ENCODE results near the gene TFF2. TPM values are rescaled to one million over a fixed set of nuclear protein-coding genes. Genes with fewer than 3 reads are reported as not detected.

Gene TFF2
- total RNA-seq, 1 experiment from 2014 or later = not detected

DNA sequence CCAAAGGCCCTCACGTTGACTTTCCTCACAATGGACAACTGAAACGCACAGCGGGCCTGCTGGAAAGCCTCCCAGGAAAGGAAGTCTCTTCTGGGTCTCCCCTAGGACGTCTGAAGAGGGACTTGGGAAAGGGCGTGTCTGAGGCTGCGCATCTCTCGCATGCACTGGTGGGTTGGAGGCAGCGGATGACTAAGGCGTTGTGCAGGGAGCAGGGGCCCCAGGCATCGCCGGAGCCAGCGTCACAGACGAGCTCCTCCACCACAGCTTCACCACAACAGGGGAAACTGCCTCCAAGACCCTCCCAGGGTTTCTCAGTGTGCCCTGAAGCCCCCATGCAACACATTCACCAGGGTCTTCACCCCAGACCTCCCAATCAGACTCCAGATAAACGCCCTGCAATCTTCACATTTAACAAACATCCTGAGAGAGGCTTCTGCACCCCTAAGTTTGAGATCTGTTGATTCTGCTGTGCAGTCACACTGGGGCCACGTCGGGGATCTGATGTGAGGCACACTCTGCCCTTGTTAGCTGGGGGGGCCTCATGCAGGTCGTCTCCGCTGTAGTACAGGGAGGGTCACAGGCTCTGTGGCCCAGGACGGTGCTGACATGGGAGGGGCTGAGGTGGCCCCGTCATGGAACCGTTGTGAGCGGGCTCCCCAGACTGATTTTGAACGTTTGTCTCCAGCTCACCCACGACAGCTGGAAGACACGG is 22.6 kb upstream of the TFF2 start:
- DNase-seq (ENCODE audit: low read depth, low spot score) = no peak
- in situ Hi-C loops (cut with HindIII; ENCODE audit: low pct_unique_long_range_greater_than_20kb, low sequenced_read_pairs) = no loop called here

DNA sequence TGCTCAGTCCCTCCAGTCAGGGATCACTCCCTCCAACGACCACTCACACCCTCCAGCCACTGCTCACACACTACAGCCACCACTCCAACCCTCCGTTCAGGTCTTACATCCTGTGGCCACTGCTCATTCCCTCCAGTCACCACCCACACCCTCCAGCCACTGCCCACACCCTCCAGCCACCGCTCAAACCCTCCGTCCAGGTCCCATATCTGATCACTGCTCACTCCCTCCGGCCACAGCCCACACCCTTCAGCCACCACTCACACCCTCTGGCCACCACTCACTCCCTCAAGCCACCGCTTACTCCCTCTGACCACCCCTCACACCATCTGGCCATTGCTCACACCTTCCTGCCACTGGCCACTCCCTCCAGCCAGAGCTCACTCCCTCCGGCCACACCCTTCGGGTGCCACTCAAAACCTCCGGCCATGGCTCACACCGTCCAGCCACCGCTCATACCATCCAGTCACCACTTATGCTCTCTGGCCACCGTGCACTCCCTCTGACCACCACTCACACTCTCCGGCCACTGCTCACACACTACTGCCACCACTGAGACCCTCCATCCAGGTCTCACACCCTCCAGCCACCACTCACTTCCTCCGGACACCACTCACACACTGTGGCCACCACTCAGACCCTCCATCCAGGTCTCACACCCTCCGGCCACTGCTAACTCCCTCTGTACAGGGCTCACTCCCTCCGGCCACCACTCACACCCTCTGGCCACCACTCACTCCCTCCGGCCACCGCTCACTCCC is 20.3 kb upstream of the TFF2 start:
- no peak for DNase-seq (ENCODE audit: low read depth, low spot score)
- in situ Hi-C loops (cut with HindIII; ENCODE audit: low pct_unique_long_range_greater_than_20kb, low sequenced_read_pairs) = no loop called here

DNA sequence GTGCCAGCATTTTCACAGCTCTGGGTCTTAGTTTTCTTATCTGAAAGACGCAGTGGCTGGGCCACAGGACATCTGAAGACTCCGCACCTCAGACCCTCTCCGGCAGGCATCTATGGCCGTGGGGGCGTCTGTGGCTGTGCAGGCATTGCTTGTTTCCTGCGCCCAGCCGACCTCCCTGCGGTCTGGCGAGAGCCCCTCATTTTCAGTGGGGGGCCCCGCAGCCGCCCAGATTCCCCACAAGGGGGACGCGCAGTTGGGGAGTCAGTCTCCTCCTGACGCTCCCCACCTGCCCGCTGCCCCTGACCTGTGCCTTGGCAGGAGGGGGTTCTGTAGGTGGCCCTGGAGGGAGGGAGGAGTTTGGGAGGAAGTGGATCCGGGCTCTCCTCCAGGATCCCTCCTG is 19.0 kb upstream of the TFF2 start:
- in situ Hi-C loops (cut with HindIII; ENCODE audit: low pct_unique_long_range_greater_than_20kb, low sequenced_read_pairs) = no loop called here

DNA sequence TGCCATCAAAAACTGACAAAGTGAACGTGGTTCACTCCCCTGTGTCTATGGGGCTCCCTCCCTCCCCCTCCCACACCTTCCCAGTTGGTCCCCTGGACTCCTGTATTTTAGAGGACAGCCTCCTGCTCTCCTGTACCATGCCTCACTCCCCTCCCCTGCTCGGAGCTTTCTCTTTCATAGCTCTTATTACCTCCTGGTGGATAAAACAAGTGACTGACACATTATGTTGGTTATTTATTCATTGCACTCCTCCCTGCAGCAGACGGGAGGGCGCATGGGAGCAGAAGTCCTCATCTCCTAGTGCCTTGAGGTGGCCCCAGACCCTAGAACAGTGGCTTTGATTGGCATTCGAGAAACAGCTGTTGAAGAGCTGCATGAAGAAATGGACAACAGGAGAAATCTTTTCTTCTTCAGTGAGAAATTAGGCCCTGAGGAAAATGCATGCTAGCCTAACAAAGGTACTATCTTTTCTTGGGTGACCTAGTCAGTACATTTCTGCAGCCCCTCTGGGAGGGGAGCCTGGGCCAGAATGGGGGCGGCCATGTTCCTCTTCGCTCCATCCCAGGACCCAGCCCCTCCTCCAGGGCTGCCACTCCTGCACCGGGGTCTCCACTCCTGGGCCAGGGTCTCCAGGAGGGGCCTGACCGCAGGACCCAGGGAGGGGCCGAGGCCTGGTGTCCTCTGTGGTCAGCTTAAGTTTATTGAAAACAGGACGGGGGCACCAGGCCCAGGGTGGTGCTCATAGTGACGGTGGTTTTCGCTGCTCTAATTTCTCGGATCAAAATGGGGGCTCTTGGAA is 16.8 kb upstream of the TFF2 start:
- no peak for DNase-seq (ENCODE audit: low read depth, low spot score)
- in situ Hi-C loops (cut with HindIII; ENCODE audit: low pct_unique_long_range_greater_than_20kb, low sequenced_read_pairs) = no loop called here

More for the DNA sequence above, 19.0 kb upstream of the TFF2 start:
- no peak for DNase-seq (ENCODE audit: low read depth, low spot score)

DNA sequence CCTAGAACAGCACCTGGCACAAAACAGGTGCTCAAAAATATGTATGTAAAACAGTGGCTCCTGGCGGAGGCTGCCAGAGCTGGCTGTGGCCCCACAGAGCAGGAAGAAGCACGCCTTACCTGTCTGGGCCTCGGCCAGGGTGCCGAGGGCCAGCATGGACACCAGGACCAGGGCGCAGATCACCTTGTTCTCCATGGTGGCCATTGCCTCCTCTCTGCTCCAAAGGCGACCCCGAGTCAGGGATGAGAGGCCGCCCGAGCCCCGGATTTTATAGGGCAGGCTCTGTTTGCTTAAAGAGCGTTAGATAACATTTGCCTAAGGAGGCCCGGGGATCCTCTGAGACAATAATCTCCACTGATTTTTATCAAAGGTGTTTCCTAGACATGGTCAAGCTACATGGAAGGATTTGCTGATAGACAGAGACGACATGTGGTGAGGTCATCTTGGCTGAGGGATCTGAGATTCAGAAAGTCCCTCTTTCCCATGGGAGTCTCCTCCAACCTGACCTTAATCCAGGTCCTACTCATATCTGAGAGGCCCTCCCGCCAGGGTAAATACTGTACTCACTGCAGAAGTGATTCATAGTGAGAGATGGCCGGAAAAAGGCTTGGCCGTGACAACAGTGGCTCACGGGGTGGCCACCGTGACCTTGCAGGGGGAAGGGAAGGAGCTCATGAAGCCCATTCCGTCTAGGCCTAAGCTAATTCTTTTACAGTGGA is 15.7 kb upstream of the TFF2 start, which contains the start of gene TFF1:
TFF1 (minus strand) TSS at position 244 of the 719 bp plus-strand sequence; CDS start at position 204, 40 bp downstream.
- DNase-seq (ENCODE audit: low read depth, low spot score) = no peak
- in situ Hi-C loops (cut with HindIII; ENCODE audit: low pct_unique_long_range_greater_than_20kb, low sequenced_read_pairs) = no loop called here

DNA sequence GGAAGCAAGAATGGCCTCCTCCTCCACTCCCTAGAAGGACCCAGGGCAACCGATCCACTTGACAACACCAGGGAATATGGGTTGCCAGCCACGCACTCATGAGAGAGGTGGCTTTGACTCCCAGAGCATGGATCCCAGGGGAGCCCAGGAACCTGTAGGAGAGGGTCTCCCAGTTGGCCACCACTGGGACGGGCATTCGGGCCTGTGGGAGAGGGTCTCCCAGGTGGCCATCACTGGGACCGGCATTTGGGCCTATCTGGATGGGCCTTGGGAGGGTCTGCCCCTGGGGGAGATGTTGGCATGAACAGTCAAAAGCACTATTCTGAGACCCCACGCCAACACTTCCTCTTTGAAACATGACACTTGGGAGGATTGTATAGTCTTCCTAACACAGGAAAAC is 15.0 kb upstream of the TFF2 start:
- in situ Hi-C loops (cut with HindIII; ENCODE audit: low pct_unique_long_range_greater_than_20kb, low sequenced_read_pairs) = no loop called here
- DNase-seq (ENCODE audit: low read depth, low spot score) = no peak

DNA sequence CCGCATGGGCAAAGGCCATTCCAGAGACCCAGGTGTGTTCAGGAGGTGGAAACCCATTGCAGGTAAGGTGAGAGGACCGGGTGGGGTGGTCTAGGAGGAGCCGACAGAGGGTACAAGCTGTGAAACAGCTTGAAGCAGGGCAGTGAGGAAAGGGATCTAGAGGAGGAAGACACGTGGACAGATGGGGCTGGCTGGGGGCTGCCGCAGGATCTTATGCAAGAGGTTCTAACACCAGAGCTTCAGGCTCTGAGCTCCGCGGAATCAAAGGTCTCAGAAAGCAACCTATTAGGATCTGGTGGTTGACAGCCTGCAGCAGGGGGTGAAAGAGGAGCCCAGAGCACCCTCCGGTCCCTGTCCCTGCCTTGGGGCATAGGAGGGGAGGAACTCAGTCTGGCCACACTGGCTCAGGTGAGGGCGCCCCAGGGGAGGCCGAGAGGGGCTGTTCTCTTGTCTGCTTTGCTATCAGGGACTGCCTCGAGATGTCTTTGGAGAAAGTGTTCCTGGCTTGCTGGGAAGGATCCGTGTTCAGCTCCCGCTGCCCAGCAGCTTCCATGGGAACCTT is 13.6 kb upstream of the TFF2 start:
- in situ Hi-C loops (cut with HindIII; ENCODE audit: low pct_unique_long_range_greater_than_20kb, low sequenced_read_pairs) = no loop called here
- DNase-seq (ENCODE audit: low read depth, low spot score) = no peak

DNA sequence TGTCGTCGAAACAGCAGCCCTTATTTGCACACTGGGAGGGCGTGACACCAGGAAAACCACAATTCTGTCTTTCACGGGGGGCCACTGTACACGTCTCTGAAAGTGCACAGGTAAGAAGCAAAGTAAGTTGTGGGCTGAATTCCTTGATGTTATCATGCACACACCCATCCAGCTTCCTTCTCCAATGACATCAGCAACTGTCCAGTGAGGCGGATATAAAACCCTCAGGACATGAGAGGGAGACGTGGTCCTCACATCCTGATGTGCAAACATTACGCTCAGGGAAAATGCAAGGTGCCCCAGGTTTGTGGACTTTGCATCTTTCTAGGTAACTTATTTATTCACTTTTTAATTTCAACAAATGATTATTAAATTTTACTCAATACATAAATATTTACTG is 12.5 kb upstream of the TFF2 start:
- DNase-seq (ENCODE audit: low read depth, low spot score) = no peak
- in situ Hi-C loops (cut with HindIII; ENCODE audit: low pct_unique_long_range_greater_than_20kb, low sequenced_read_pairs) = no loop called here

DNA sequence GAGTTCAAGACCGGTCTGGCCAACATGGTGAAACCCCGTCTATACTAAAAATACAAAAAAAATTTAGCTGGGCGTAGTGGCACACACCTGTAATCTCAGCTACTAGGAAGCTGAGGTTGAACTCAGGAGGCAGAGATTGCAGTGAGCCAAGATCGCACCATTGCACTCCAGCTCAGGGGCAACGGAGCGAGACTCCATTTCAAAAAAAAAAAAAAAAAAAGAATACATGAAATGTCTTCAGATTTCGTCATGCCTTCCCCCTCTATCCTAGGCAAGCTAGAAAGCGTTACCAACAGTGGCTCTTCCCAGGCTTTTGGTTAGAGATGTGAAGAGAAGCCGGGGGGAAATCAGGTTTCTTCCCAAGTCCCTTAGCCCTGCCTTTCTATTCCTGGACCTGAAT is 11.9 kb upstream of the TFF2 start:
- no peak for DNase-seq (ENCODE audit: low read depth, low spot score)
- in situ Hi-C loops (cut with HindIII; ENCODE audit: low pct_unique_long_range_greater_than_20kb, low sequenced_read_pairs) = no loop called here

DNA sequence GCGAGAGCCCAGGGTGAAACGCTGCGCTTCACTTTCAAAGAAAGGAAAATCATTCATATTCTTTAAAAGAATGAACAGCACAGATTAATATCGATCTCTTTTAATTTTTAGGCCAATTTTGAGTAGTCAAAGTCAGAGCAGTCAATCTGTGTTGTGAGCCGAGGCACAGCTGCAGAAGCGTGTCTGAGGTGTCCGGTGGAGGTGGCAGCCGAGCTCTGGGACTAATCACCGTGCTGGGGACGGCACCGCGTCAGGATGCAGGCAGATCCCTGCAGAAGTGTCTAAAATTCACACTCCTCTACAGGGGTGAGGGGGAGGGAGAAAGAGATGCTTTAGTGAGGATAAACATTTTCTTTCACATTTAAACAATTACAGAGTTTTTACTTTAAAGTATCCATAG is 11.4 kb upstream of the TFF2 start:
- no peak for DNase-seq (ENCODE audit: low read depth, low spot score)
- in situ Hi-C loops (cut with HindIII; ENCODE audit: low pct_unique_long_range_greater_than_20kb, low sequenced_read_pairs) = no loop called here

DNA sequence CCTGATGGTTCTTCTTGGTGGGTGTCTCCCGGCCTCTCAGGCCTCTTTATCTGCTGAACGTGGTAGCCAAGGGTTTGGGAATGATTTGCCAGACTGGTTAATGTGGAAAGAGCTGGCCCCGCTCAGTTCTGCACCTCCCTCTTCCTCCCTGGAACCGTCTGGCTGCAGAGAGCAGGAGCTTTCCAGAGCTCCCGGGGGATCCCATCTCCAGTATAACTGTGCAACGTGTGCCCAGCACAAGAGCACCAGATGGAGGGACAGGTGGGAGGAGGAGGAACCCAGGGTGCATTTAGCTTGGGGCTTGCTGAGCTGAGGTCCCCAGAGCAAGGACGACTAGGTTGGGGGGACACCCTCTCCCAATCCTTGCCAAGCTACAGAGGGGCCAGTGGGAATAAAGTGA is 10.5 kb upstream of the TFF2 start:
- no peak for DNase-seq (ENCODE audit: low read depth, low spot score)
- in situ Hi-C loops (cut with HindIII; ENCODE audit: low pct_unique_long_range_greater_than_20kb, low sequenced_read_pairs) = no loop called here

DNA sequence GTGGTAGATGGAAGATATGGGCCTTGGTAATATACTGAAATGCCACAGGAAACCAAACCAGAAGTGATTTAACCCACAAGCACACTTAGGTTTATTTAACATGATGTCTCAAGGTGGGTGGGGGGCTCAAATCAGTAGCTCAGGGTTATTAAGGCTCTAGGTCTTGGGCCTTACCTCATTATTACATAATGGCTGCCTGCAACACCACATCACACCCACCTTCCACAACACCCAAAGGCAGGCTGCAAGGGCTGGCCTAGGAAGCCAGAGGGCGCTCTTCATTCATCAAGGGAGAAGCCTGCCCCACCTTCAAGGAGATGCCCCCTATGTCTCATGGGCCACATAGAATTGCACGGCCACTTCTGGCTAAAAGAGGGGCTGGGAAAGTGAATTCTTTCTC is 9.5 kb upstream of the TFF2 start:
- no peak for DNase-seq (ENCODE audit: low read depth, low spot score)
- in situ Hi-C loops (cut with HindIII; ENCODE audit: low pct_unique_long_range_greater_than_20kb, low sequenced_read_pairs) = no loop called here

DNA sequence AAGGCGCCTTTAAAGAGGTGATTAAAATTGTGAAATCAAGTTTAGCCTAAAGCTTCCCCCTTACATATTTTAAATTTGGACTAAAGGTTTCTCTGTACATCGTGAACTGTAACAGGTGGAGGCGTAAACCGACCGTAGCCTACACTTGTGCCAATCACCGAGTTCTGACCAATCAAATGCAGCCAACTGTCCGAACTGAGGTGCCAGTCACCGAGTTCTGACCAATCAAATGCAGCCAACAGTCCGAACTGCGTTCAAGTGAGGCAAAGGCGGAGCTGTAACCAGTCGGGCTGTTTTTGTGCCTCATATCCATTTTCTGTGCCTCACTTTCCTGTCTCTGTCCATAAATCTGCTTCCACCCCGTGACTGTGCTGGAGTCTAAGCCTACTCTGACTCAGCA is 8.1 kb upstream of the TFF2 start:
- in situ Hi-C loops (cut with HindIII; ENCODE audit: low pct_unique_long_range_greater_than_20kb, low sequenced_read_pairs) = no loop called here

DNA sequence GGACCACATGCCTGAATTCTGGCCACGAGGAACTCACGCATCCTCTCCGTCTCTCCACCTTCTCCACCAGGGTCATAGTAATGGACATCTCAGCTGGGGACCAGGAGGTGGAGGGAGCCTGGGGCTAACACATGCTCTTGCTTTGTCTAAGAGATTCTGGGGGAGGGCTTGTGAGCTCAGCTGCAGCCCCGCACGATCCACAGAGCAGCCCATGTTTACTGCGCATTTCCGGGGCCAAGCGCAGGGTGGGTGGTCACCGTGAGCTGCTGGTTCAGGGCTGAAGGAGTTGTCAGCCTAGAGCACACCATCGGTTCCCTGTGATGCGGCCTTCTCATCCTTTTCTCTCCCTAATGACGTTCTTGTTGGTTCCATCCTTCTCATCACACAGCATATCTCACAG is 7.5 kb upstream of the TFF2 start:
- DNase-seq (ENCODE audit: low read depth, low spot score) = no peak
- in situ Hi-C loops (cut with HindIII; ENCODE audit: low pct_unique_long_range_greater_than_20kb, low sequenced_read_pairs) = no loop called here

More for the DNA sequence above, 8.1 kb upstream of the TFF2 start:
- peak; percentile 5 for DNase-seq (ENCODE audit: low read depth, low spot score)

DNA sequence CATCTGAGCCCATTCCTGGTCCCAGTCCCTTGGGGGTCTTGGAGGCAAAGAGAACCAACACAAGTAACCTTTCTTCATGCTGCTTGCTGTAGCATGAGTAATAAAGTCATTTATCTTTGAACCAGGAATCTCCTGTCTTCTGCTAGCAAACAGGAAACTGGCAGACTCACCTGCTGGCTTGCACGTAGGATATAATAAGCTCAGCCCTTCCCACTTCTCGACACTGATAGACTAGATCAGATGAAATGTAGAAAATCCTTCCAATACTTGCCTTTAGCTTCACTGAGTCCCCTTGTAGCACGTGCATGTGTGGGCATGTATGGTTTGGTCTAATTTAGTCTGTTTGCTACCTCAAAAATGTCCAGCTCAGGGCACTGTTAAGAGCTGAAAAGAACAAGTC is 6.5 kb upstream of the TFF2 start:
- no peak for DNase-seq (ENCODE audit: low read depth, low spot score)
- in situ Hi-C loops (cut with HindIII; ENCODE audit: low pct_unique_long_range_greater_than_20kb, low sequenced_read_pairs) = no loop called here

DNA sequence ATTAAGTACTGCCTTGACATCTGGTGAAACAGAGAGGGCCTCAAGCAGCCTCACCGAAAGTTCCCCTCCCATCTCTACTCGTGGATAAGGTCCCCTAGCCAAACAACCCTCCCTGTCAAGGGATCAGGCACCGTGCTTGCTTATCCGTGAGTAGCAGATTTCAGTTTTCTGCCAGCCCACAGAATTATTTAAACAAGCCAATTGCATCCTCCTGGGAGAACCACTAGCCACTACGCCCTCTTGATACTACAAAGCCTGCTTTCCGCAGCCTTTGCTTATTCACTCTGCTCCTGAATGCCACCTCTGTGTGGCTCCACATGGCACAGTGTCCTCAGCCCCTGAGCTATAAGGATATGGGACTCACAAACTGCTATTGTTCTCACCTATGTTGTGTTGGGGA is 5.9 kb upstream of the TFF2 start:
- DNase-seq (ENCODE audit: low read depth, low spot score) = no peak
- in situ Hi-C loops (cut with HindIII; ENCODE audit: low pct_unique_long_range_greater_than_20kb, low sequenced_read_pairs) = no loop called here

DNA sequence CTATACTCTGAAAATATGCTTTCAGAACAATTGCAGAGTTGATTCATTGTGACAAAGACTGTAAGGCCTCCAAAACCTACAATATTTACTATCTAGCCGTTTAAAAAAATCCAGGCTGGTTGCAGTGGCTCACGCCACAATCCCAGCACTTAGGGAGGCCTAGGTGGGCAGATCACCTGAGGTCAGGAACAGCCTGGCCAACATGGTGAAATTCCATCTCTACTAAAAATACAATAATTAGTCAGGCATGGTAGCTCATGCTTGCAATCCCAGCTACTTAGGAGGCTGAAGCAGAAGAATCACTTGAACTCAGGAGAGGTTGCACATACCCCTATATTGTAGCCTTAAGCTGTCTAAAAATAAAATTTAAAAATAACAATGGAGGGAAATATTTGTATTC is 5.3 kb upstream of the TFF2 start:
- no peak for DNase-seq (ENCODE audit: low read depth, low spot score)
- in situ Hi-C loops (cut with HindIII; ENCODE audit: low pct_unique_long_range_greater_than_20kb, low sequenced_read_pairs) = no loop called here

DNA sequence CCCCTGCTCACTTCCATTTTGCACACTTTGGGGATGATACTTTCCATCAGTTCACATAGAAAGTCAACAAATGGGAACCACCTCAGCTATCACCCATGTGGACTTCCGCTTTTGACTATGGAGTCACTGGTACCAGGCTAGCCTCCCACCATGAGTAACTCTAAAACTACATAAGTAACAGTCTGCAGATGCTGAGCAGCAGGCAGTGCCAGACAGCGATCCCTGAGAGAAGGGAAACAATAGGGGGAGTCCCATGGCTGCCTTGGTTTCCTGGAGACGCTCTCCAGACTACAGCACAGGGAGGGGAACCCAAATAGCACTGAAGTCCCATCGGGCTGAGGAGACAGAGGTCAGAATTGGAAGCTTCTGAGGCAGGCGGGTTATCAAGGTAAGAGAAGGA is 2.8 kb upstream of the TFF2 start:
- in situ Hi-C loops (cut with HindIII; ENCODE audit: low pct_unique_long_range_greater_than_20kb, low sequenced_read_pairs) = no loop called here
- DNase-seq (ENCODE audit: low read depth, low spot score) = no peak
